ENCODE results near the gene ANKH.

- TF ChIP-seq, protein P1, sequence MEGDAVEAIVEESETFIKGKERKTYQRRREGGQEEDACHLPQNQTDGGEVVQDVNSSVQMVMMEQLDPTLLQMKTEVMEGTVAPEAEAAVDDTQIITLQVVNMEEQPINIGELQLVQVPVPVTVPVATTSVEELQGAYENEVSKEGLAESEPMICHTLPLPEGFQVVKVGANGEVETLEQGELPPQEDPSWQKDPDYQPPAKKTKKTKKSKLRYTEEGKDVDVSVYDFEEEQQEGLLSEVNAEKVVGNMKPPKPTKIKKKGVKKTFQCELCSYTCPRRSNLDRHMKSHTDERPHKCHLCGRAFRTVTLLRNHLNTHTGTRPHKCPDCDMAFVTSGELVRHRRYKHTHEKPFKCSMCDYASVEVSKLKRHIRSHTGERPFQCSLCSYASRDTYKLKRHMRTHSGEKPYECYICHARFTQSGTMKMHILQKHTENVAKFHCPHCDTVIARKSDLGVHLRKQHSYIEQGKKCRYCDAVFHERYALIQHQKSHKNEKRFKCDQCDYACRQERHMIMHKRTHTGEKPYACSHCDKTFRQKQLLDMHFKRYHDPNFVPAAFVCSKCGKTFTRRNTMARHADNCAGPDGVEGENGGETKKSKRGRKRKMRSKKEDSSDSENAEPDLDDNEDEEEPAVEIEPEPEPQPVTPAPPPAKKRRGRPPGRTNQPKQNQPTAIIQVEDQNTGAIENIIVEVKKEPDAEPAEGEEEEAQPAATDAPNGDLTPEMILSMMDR (IDR thresholded peaks at IDR 0.05): no peak
- TF ChIP-seq POLR2A (IDR thresholded peaks at IDR 0.05): no peak
Measured at GRCh38 chr5:14665101-14665822, 206.3 kb downstream of the ANKH start.
